ENCODE data around the gene SIPA1L3. TPM values are rescaled to one million over a fixed set of nuclear protein-coding genes. Genes with fewer than 3 reads are reported as not detected.

The SIPA1L3 gene
- total and polyA plus RNA-seq, 10 of the 15 experiments (the other 5 are each of a cell fraction or from before 2014, with no cell fraction given): 0.24 to 66.2 (median 19.1) TPM

DNA sequence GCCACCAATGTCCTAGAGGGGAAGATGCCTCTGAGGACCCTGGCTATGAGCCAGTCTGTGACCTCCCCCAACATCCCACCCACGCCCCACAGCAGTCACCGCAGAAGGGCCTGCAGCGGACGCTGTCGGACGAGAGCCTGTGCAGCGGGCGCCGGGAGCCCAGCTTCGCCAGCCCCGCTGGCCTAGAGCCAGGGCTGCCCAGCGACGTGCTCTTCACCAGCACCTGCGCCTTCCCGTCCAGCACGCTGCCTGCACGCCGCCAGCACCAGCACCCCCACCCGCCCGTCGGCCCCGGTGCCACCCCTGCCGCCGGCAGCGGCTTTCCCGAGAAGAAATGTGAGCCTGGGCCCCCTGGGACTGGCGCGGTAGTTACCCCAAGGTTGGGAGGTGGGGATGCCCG lies 286.4 kb downstream of the SIPA1L3 start:
- RAD21 ChIA-PET (ENCODE audit: unreplicated experiment): no interaction called here
- in situ Hi-C loops (cut with MboI) (no loop called here), intact Hi-C loops (cut with micrococcal nuclease; ENCODE audit: unreplicated experiment) (no loop called here)
- CTCF ChIA-PET: no interaction called here
- Histone ChIP-seq H3K27me3 (replicated peaks in 1 of 2; ENCODE audit: control insufficient read depth in 2 of 2, insufficient read depth in 2 of 2, low read length in 1 of 2) (no peaks in the 10 kb centered on the region), H3K27ac (ENCODE audit: control insufficient read depth, insufficient read depth) (no peak overlapping the region), H3K79me2 (ENCODE audit: control insufficient read depth, insufficient read depth, low read length) (no peaks in the 10 kb centered on the region), H3K36me3 (ENCODE audit: control insufficient read depth in 2 of 2, insufficient read depth in 2 of 2, low read length in 1 of 2) (peaks cover 18 to 21% of the 10 kb centered on the region in 2 experiments), H3K4me1 (ENCODE audit: control insufficient read depth, insufficient read depth, low read length) (no peaks in the 10 kb centered on the region), H3K4me3 (no peak overlapping the region), H3K4me2 (ENCODE audit: control insufficient read depth, insufficient read depth) (no peak overlapping the region), H3K9ac (ENCODE audit: control insufficient read depth, insufficient read depth, low read length) (no peak overlapping the region), H4K20me1 (ENCODE audit: control insufficient read depth, insufficient read depth) (no peaks in the 10 kb centered on the region), H3K9me3 (replicated peaks; ENCODE audit: control insufficient read depth, insufficient read depth, low read length) (no peaks in the 10 kb centered on the region), H2AFZ (ENCODE audit: control insufficient read depth, low read depth, low read length) (no peak overlapping the region)
- DNase-seq (ENCODE audit: low read depth, low spot score) (no peak), FAIRE-seq (no peak), ATAC-seq (no peak)
- 96% methylated on average over 29 of the region's 29 CpGs for WGBS (ENCODE audit: insufficient coverage, insufficient replicate concordance, low lambda C conversion rate, missing lambda C conversion rate)
- SMC1A ChIA-PET (ENCODE audit: uncharacterized antibody, unreplicated experiment): no interaction called here
- TF ChIP-seq SREBF2 (IDR thresholded peaks at IDR 0.05; ENCODE audit: low read length): no peak
- POLR2A ChIA-PET: no interaction called here
- no TSS peak for BruUV-seq (replicated peaks)

DNA sequence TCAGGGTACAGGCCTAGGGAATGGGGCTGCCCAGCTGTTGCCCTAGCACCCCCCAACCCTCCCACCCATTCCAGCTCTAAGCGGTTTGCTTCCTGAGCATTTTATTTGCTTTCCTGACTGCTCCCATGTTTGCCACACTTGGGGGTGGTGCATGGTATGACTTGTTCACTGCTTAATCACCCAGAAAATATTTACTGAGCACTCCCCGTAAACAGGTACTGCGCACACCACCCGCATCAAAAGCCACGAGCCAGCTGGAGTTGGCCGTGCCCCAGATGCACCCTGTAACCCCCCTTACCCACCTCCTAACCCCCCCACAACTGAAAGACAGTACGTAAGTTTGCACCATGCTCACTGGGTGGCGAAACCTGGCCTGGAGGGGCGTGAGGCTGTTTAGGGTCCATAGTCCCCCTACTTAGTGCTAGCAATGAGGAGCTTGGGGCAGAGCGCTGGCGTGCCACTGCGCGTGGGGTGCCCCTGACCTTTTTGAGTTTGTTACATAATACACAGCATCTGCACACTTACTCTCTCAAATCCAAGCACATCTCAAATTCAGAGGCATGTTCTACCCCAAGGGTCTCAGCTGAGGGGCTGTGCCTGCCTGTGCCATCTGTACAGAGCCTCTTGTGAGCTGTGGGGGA lies 287.2 kb downstream of the SIPA1L3 start:
- FAIRE-seq: no peak
- CTCF ChIA-PET: no interaction called here
- no peak for TF ChIP-seq CREB1 (IDR thresholded peaks at IDR 0.05; ENCODE audit: low read depth)
- TF ChIP-seq, protein P1, sequence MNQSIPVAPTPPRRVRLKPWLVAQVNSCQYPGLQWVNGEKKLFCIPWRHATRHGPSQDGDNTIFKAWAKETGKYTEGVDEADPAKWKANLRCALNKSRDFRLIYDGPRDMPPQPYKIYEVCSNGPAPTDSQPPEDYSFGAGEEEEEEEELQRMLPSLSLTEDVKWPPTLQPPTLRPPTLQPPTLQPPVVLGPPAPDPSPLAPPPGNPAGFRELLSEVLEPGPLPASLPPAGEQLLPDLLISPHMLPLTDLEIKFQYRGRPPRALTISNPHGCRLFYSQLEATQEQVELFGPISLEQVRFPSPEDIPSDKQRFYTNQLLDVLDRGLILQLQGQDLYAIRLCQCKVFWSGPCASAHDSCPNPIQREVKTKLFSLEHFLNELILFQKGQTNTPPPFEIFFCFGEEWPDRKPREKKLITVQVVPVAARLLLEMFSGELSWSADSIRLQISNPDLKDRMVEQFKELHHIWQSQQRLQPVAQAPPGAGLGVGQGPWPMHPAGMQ (IDR thresholded peaks at IDR 0.05; ENCODE audit: borderline replicate concordance): no peak
- TF ChIP-seq FOXM1 (IDR thresholded peaks at IDR 0.05; ENCODE audit: low read depth, low read length): no peak
- no peak for TF ChIP-seq NFXL1 (IDR thresholded peaks at IDR 0.05; ENCODE audit: borderline replicate concordance)
- TF ChIP-seq, protein P2, sequence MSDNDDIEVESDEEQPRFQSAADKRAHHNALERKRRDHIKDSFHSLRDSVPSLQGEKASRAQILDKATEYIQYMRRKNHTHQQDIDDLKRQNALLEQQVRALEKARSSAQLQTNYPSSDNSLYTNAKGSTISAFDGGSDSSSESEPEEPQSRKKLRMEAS (IDR thresholded peaks at IDR 0.05; ENCODE audit: low read depth, low read length): no peak
- TF ChIP-seq NR2C2 (IDR thresholded peaks at IDR 0.05; ENCODE audit: borderline replicate concordance, control insufficient read depth, insufficient read length, low read depth): no peak
- TF ChIP-seq ESRRA (IDR thresholded peaks at IDR 0.05; ENCODE audit: low read length): no peak
- TF ChIP-seq, protein P3, sequence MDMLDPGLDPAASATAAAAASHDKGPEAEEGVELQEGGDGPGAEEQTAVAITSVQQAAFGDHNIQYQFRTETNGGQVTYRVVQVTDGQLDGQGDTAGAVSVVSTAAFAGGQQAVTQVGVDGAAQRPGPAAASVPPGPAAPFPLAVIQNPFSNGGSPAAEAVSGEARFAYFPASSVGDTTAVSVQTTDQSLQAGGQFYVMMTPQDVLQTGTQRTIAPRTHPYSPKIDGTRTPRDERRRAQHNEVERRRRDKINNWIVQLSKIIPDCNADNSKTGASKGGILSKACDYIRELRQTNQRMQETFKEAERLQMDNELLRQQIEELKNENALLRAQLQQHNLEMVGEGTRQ (IDR thresholded peaks at IDR 0.05; ENCODE audit: borderline replicate concordance, low read depth, low read length): no peak
- TF ChIP-seq NFYA (IDR thresholded peaks at IDR 0.05; ENCODE audit: borderline replicate concordance, low read depth, low read length): no peak
- no peak for TF ChIP-seq IRF4 (IDR thresholded peaks at IDR 0.05; ENCODE audit: low read depth, low read length)
- no peak for TF ChIP-seq ZNF384 (IDR thresholded peaks at IDR 0.05; ENCODE audit: borderline replicate concordance, low read depth, low read length)
- TF ChIP-seq NFYB (IDR thresholded peaks at IDR 0.05; ENCODE audit: insufficient read depth, low read depth, low read length): no peak
- TF ChIP-seq, protein P4, sequence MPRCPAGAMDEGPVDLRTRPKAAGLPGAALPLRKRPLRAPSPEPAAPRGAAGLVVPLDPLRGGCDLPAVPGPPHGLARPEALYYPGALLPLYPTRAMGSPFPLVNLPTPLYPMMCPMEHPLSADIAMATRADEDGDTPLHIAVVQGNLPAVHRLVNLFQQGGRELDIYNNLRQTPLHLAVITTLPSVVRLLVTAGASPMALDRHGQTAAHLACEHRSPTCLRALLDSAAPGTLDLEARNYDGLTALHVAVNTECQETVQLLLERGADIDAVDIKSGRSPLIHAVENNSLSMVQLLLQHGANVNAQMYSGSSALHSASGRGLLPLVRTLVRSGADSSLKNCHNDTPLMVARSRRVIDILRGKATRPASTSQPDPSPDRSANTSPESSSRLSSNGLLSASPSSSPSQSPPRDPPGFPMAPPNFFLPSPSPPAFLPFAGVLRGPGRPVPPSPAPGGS (IDR thresholded peaks at IDR 0.05; ENCODE audit: borderline replicate concordance, insufficient read depth, low read depth, low read length, poor library complexity, severe bottlenecking): no peak

More for the DNA sequence above, 287.2 kb downstream of the SIPA1L3 start:
- RAD21 ChIA-PET (ENCODE audit: unreplicated experiment): no interaction called here
- DNase-seq (ENCODE audit: low read depth, low spot score) (no peak), ATAC-seq (no peak)
- Histone ChIP-seq H2AFZ (ENCODE audit: control insufficient read depth, low read depth, low read length) (no peak overlapping the region), H3K9ac (ENCODE audit: control insufficient read depth, insufficient read depth, low read length) (no peak overlapping the region), H3K4me2 (ENCODE audit: control insufficient read depth, insufficient read depth) (no peak overlapping the region), H3K9me3 (replicated peaks; ENCODE audit: control insufficient read depth, insufficient read depth, low read length) (no peaks in the 10 kb centered on the region), H3K27me3 (replicated peaks in 1 of 2; ENCODE audit: control insufficient read depth in 2 of 2, insufficient read depth in 2 of 2, low read length in 1 of 2) (no peaks in the 10 kb centered on the region), H3K27ac (ENCODE audit: control insufficient read depth, insufficient read depth) (no peak overlapping the region), H3K4me3 (no peak overlapping the region), H3K79me2 (ENCODE audit: control insufficient read depth, insufficient read depth, low read length) (no peaks in the 10 kb centered on the region), H3K36me3 (ENCODE audit: control insufficient read depth in 2 of 2, insufficient read depth in 2 of 2, low read length in 1 of 2) (peaks cover 18 to 23% of the 10 kb centered on the region in 2 experiments), H3K4me1 (ENCODE audit: control insufficient read depth, insufficient read depth, low read length) (no peaks in the 10 kb centered on the region), H4K20me1 (ENCODE audit: control insufficient read depth, insufficient read depth) (no peaks in the 10 kb centered on the region)
- POLR2A ChIA-PET: no interaction called here
- intact Hi-C loops (cut with micrococcal nuclease; ENCODE audit: unreplicated experiment): no loop called here
- in situ Hi-C loops (cut with MboI): no loop called here
- SMC1A ChIA-PET (ENCODE audit: uncharacterized antibody, unreplicated experiment): no interaction called here
- no TSS peak for BruUV-seq (replicated peaks)
- 84% methylated on average over 13 of the region's 13 CpGs for WGBS (ENCODE audit: insufficient coverage, insufficient replicate concordance, low lambda C conversion rate, missing lambda C conversion rate)

All from GM12878 (cell line).